ENCODE data around the gene GOLGA6L10. TPM values are rescaled to one million over a fixed set of nuclear protein-coding genes. Genes with fewer than 3 reads are reported as not detected.
"Not testable (repeated sequence)": the region's sequence is repeated elsewhere in the genome, so short reads cannot be mapped to it uniquely, and the experiment has no call there.

The GOLGA6L10 gene
- total RNA-seq, 1 donor from 2014 or later: 0.23 TPM

- H3K27me3 ChIP-seq; ATAC-seq; intact Hi-C loops (cut with DNase I); H3K36me3 ChIP-seq; H3K4me1 ChIP-seq; H3K4me3 ChIP-seq; DNase-seq; H3K27ac ChIP-seq; H3K9me3 ChIP-seq: not testable (repeated sequence)
Observed at GRCh38 chr15:82344421-82344820, 4.9 kb downstream of the GOLGA6L10 start.

- DNase-seq; H3K27me3 ChIP-seq; H3K36me3 ChIP-seq; intact Hi-C loops (cut with DNase I); H3K4me3 ChIP-seq; H3K27ac ChIP-seq; H3K9me3 ChIP-seq; ATAC-seq; H3K4me1 ChIP-seq: not testable (repeated sequence)
Observed at GRCh38 chr15:82343851-82344250, 5.4 kb downstream of the GOLGA6L10 start.

GRCh38 chr15:82342632-82343374, 6.5 kb downstream of the GOLGA6L10 start:
- ATAC-seq; H3K36me3 ChIP-seq; H3K27me3 ChIP-seq; H3K4me3 ChIP-seq; DNase-seq; H3K9me3 ChIP-seq; H3K27ac ChIP-seq; intact Hi-C loops (cut with DNase I); H3K4me1 ChIP-seq: not testable (repeated sequence)
- TF ChIP-seq CTCF (IDR thresholded peaks at IDR 0.05): peak; percentile 33

GRCh38 chr15:82338573-82338972, 10.7 kb downstream of the GOLGA6L10 start:
- H3K36me3 ChIP-seq; intact Hi-C loops (cut with DNase I); H3K27me3 ChIP-seq; H3K9me3 ChIP-seq; H3K4me1 ChIP-seq; H3K27ac ChIP-seq; H3K4me3 ChIP-seq; ATAC-seq; DNase-seq: not testable (repeated sequence)

- DNase-seq; intact Hi-C loops (cut with DNase I); H3K36me3 ChIP-seq; H3K27ac ChIP-seq; H3K4me1 ChIP-seq; H3K9me3 ChIP-seq; ATAC-seq; H3K4me3 ChIP-seq; H3K27me3 ChIP-seq: not testable (repeated sequence)
Observed at GRCh38 chr15:82338053-82338452, 11.2 kb downstream of the GOLGA6L10 start.

GRCh38 chr15:82337051-82337450, 12.2 kb downstream of the GOLGA6L10 start:
- H3K27ac ChIP-seq; DNase-seq; intact Hi-C loops (cut with DNase I); H3K4me1 ChIP-seq; H3K9me3 ChIP-seq; ATAC-seq; H3K36me3 ChIP-seq; H3K4me3 ChIP-seq; H3K27me3 ChIP-seq: not testable (repeated sequence)

- H3K4me1 ChIP-seq; H3K27me3 ChIP-seq; DNase-seq; H3K9me3 ChIP-seq; H3K27ac ChIP-seq; H3K4me3 ChIP-seq; intact Hi-C loops (cut with DNase I); H3K36me3 ChIP-seq: not testable (repeated sequence)
- ATAC-seq: peak; percentile 29
Observed at GRCh38 chr15:82336180-82336647, 13.1 kb downstream of the GOLGA6L10 start.

- H3K4me3 ChIP-seq; H3K4me1 ChIP-seq; ATAC-seq; intact Hi-C loops (cut with DNase I); H3K9me3 ChIP-seq; DNase-seq; H3K36me3 ChIP-seq; H3K27ac ChIP-seq; H3K27me3 ChIP-seq: not testable (repeated sequence)
Observed at GRCh38 chr15:82335006-82335405, 14.3 kb downstream of the GOLGA6L10 start.

- H3K36me3 ChIP-seq; H3K27me3 ChIP-seq; DNase-seq; H3K27ac ChIP-seq; intact Hi-C loops (cut with DNase I); ATAC-seq; H3K9me3 ChIP-seq; H3K4me1 ChIP-seq; H3K4me3 ChIP-seq: not testable (repeated sequence)
Observed at GRCh38 chr15:82334554-82334932, 14.7 kb downstream of the GOLGA6L10 start.

GRCh38 chr15:82333603-82334553, 15.4 kb downstream of the GOLGA6L10 start:
- ATAC-seq; H3K4me1 ChIP-seq; H3K27me3 ChIP-seq; H3K27ac ChIP-seq; H3K36me3 ChIP-seq; intact Hi-C loops (cut with DNase I); H3K4me3 ChIP-seq; H3K9me3 ChIP-seq: not testable (repeated sequence)
- DNase-seq: peak; percentile 60

- H3K27me3 ChIP-seq; intact Hi-C loops (cut with DNase I); H3K4me1 ChIP-seq; H3K9me3 ChIP-seq; H3K4me3 ChIP-seq; H3K27ac ChIP-seq; H3K36me3 ChIP-seq: not testable (repeated sequence)
- ATAC-seq (peak; percentile 2), DNase-seq (peak; percentile 59)
Observed at GRCh38 chr15:82332711-82333602, 16.3 kb downstream of the GOLGA6L10 start.

GRCh38 chr15:82331576-82332304, 17.5 kb downstream of the GOLGA6L10 start:
- not testable (repeated sequence) for DNase-seq

More at GRCh38 chr15:82331576-82332304, 17.5 kb downstream of the GOLGA6L10 start:
- H3K9me3 ChIP-seq; H3K27me3 ChIP-seq; H3K27ac ChIP-seq; intact Hi-C loops (cut with DNase I); H3K4me3 ChIP-seq; ATAC-seq; H3K4me1 ChIP-seq; H3K36me3 ChIP-seq: not testable (repeated sequence)

Data from upper lobe of right lung (tissue), 1 donor.